Measurements from ENCODE around the gene CAMTA1.
"Not testable (repeated sequence)": the region's sequence is repeated elsewhere in the genome, so short reads cannot be mapped to it uniquely, and the experiment has no call there.

CAMTA1 gene

GRCh38 chr1:6799499-6799898 is 14.2 kb downstream of the CAMTA1 start:
- Histone ChIP-seq H3K9ac (ENCODE audit: low read length) (no peak overlapping the region), H3K4me3 (ENCODE audit: low read length) (no peak overlapping the region), H3K27ac (ENCODE audit: low read length) (no peak overlapping the region), H3K27me3 (ENCODE audit: control insufficient read depth, insufficient read depth, low read length) (no peaks in the 10 kb centered on the region), H3K36me3 (ENCODE audit: control insufficient read depth, low read depth, low read length) (peaks cover 3% of the 10 kb centered on the region), H3K9me3 (ENCODE audit: control insufficient read depth, low read depth, low read length) (no peaks in the 10 kb centered on the region), H3K4me1 (ENCODE audit: control insufficient read depth, low read depth, low read length) (no peaks in the 10 kb centered on the region)

GRCh38 chr1:6800745-6801144 is 15.5 kb downstream of the CAMTA1 start:
- Histone ChIP-seq H3K36me3 (ENCODE audit: control insufficient read depth, low read depth, low read length) (peaks cover under 1% of the 10 kb centered on the region), H3K27ac (ENCODE audit: low read length) (no peak overlapping the region), H3K27me3 (ENCODE audit: control insufficient read depth, insufficient read depth, low read length) (no peaks in the 10 kb centered on the region), H3K9me3 (ENCODE audit: control insufficient read depth, low read depth, low read length) (no peaks in the 10 kb centered on the region), H3K4me1 (ENCODE audit: control insufficient read depth, low read depth, low read length) (no peaks in the 10 kb centered on the region), H3K9ac (ENCODE audit: low read length) (no peak overlapping the region), H3K4me3 (ENCODE audit: low read length) (no peak overlapping the region)

DNA sequence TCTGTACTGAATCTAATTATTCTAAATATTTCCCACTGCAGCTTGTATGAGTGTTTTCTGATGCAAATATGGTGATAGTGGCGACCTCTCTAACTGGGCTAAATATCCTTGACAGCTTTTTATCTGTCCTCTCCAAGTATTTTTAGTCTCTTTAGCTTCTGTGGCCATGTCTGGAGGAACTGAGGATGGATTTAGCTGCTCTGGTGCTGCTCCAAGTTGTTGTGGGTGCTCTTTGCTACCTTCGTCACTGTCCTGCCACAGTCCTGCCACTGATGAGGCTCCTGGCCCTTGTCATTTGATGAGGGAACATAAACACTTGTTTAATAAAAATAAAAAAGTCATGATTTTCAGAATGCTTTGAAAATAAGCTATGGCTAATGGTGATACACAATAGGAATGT is 15.9 kb downstream of the CAMTA1 start:
- H3K27me3 ChIP-seq (ENCODE audit: control insufficient read depth, insufficient read depth, low read length) = no peaks in the 10 kb centered on the region
- no peaks in the 10 kb centered on the region for H3K36me3 ChIP-seq (ENCODE audit: control insufficient read depth, low read depth, low read length)
- no peak overlapping the region for H3K4me3 ChIP-seq (ENCODE audit: low read length)
- no peak overlapping the region for H3K9ac ChIP-seq (ENCODE audit: low read length)
- H3K27ac ChIP-seq (ENCODE audit: low read length) = no peak overlapping the region
- no peaks in the 10 kb centered on the region for H3K9me3 ChIP-seq (ENCODE audit: control insufficient read depth, low read depth, low read length)
- H3K4me1 ChIP-seq (ENCODE audit: control insufficient read depth, low read depth, low read length) = no peaks in the 10 kb centered on the region

GRCh38 chr1:6801966-6802365 is 16.7 kb downstream of the CAMTA1 start:
- Histone ChIP-seq H3K9me3 (ENCODE audit: control insufficient read depth, low read depth, low read length) (no peaks in the 10 kb centered on the region), H3K27ac (ENCODE audit: low read length) (no peak overlapping the region), H3K9ac (ENCODE audit: low read length) (no peak overlapping the region), H3K36me3 (ENCODE audit: control insufficient read depth, low read depth, low read length) (no peaks in the 10 kb centered on the region), H3K4me3 (ENCODE audit: low read length) (no peak overlapping the region), H3K27me3 (ENCODE audit: control insufficient read depth, insufficient read depth, low read length) (no peaks in the 10 kb centered on the region), H3K4me1 (ENCODE audit: control insufficient read depth, low read depth, low read length) (no peaks in the 10 kb centered on the region)

- H3K27ac ChIP-seq (ENCODE audit: low read length) = no peak overlapping the region
- no peaks in the 10 kb centered on the region for H3K4me1 ChIP-seq (ENCODE audit: control insufficient read depth, low read depth, low read length)
- no peak overlapping the region for H3K9ac ChIP-seq (ENCODE audit: low read length)
- no peaks in the 10 kb centered on the region for H3K27me3 ChIP-seq (ENCODE audit: control insufficient read depth, insufficient read depth, low read length)
- no peak overlapping the region for H3K4me3 ChIP-seq (ENCODE audit: low read length)
- no peaks in the 10 kb centered on the region for H3K36me3 ChIP-seq (ENCODE audit: control insufficient read depth, low read depth, low read length)
- H3K9me3 ChIP-seq (ENCODE audit: control insufficient read depth, low read depth, low read length) = no peaks in the 10 kb centered on the region
These were observed 17.2 kb downstream of the CAMTA1 start for GRCh38 chr1:6802454-6802853.

- no peaks in the 10 kb centered on the region for H3K36me3 ChIP-seq (ENCODE audit: control insufficient read depth, low read depth, low read length)
These were observed 17.6 kb downstream of the CAMTA1 start for GRCh38 chr1:6802893-6803292.

DNA sequence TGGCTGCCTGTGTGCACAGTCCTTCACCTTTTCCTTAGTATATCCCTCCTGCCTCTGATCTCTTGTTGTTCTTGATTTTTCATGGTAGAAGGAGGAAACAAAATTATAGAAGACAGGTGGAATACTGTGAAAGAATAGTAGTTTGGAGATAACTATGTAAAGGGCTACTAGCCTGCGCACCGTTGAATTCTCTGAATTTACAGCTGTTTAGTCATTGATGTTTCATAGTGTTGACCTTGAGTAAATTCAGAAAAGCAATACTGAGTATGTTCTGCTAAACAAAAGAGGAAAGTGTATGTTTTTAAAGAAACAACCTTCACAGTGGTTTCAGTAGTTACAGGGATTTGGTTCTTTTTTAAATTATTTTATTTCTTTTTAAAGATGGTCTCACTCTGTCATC is 18.1 kb downstream of the CAMTA1 start:
- no peak overlapping the region for H3K9ac ChIP-seq (ENCODE audit: low read length)
- no peaks in the 10 kb centered on the region for H3K36me3 ChIP-seq (ENCODE audit: control insufficient read depth, low read depth, low read length)
- no peaks in the 10 kb centered on the region for H3K27me3 ChIP-seq (ENCODE audit: control insufficient read depth, insufficient read depth, low read length)
- H3K4me3 ChIP-seq (ENCODE audit: low read length) = no peak overlapping the region
- H3K4me1 ChIP-seq (ENCODE audit: control insufficient read depth, low read depth, low read length) = no peaks in the 10 kb centered on the region
- no peaks in the 10 kb centered on the region for H3K9me3 ChIP-seq (ENCODE audit: control insufficient read depth, low read depth, low read length)
- H3K27ac ChIP-seq (ENCODE audit: low read length) = no peak overlapping the region

More at GRCh38 chr1:6802893-6803292, 17.6 kb downstream of the CAMTA1 start:
- Histone ChIP-seq H3K27me3 (ENCODE audit: control insufficient read depth, insufficient read depth, low read length) (no peaks in the 10 kb centered on the region), H3K4me1 (ENCODE audit: control insufficient read depth, low read depth, low read length) (no peaks in the 10 kb centered on the region), H3K27ac (ENCODE audit: low read length) (no peak overlapping the region), H3K4me3 (ENCODE audit: low read length) (no peak overlapping the region), H3K9me3 (ENCODE audit: control insufficient read depth, low read depth, low read length) (no peaks in the 10 kb centered on the region), H3K9ac (ENCODE audit: low read length) (no peak overlapping the region)

DNA sequence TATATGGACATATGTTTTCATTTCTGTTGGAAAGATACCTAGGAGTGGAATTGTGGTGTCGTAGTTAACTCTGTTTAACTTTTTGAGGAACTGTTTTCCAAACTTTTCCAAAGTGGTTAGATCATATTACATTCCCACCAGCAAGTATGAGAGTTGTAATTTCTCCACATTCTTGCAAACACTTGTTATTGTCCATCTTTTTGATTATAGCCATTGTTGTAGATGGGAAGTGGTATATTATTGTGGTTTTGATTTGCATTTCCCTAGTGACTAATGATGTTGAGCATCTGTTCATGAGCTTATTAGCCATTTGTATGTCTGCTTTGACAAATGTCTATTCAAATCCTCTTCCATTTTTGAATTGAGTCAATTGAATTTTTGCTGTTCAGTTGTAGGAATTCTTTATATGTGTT is 19.8 kb downstream of the CAMTA1 start:
- no peaks in the 10 kb centered on the region for H3K36me3 ChIP-seq (ENCODE audit: control insufficient read depth, low read depth, low read length)
- H3K27me3 ChIP-seq (ENCODE audit: control insufficient read depth, insufficient read depth, low read length) = no peaks in the 10 kb centered on the region
- H3K9me3 ChIP-seq (ENCODE audit: control insufficient read depth, low read depth, low read length) = no peaks in the 10 kb centered on the region
- no peak overlapping the region for H3K27ac ChIP-seq (ENCODE audit: low read length)
- no peak overlapping the region for H3K9ac ChIP-seq (ENCODE audit: low read length)
- H3K4me1 ChIP-seq (ENCODE audit: control insufficient read depth, low read depth, low read length) = no peaks in the 10 kb centered on the region
- no peak overlapping the region for H3K4me3 ChIP-seq (ENCODE audit: low read length)

GRCh38 chr1:6807782-6808181 is 22.5 kb downstream of the CAMTA1 start:
- H3K9me3 ChIP-seq (ENCODE audit: control insufficient read depth, low read depth, low read length) = no peaks in the 10 kb centered on the region

GRCh38 chr1:6809461-6809860 is 24.2 kb downstream of the CAMTA1 start:
- no peak overlapping the region for H3K4me3 ChIP-seq (ENCODE audit: low read length)
- H3K36me3 ChIP-seq (ENCODE audit: control insufficient read depth, low read depth, low read length) = no peaks in the 10 kb centered on the region
- no peaks in the 10 kb centered on the region for H3K27me3 ChIP-seq (ENCODE audit: control insufficient read depth, insufficient read depth, low read length)
- no peak overlapping the region for H3K9ac ChIP-seq (ENCODE audit: low read length)
- no peaks in the 10 kb centered on the region for H3K4me1 ChIP-seq (ENCODE audit: control insufficient read depth, low read depth, low read length)
- no peaks in the 10 kb centered on the region for H3K9me3 ChIP-seq (ENCODE audit: control insufficient read depth, low read depth, low read length)
- no peak overlapping the region for H3K27ac ChIP-seq (ENCODE audit: low read length)

More at GRCh38 chr1:6807782-6808181, 22.5 kb downstream of the CAMTA1 start:
- Histone ChIP-seq H3K27me3 (ENCODE audit: control insufficient read depth, insufficient read depth, low read length) (no peaks in the 10 kb centered on the region), H3K27ac (ENCODE audit: low read length) (no peak overlapping the region), H3K4me1 (ENCODE audit: control insufficient read depth, low read depth, low read length) (no peaks in the 10 kb centered on the region), H3K4me3 (ENCODE audit: low read length) (no peak overlapping the region), H3K36me3 (ENCODE audit: control insufficient read depth, low read depth, low read length) (no peaks in the 10 kb centered on the region), H3K9ac (ENCODE audit: low read length) (no peak overlapping the region)

DNA sequence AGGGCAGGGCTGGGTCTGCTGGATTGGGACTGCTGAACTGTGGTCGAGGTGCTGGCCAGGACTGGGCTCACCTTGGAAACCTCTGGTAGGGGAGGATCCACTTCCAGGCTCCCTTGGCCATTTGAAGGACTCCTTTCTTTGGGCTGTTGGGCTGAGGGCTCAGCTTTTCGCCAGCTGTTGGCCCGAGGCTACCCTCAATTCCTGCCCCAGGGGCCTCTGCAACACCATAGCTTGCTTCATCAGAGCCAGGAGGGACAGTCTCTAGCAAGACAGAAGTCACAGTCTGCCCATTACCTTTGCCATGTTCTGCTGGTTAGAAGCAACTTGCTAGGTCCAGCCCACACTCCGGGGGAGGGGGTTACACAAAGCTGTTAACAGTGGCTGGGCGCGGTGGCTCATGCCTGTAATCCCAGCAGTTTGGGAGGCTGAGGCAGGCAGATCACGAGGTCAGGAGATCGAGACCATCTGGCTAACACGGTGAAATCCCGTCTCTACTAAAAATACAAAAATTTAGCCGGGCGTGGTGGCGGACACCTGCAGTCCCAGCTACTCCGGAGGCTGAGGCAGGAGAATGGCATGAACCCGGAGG is 25.0 kb downstream of the CAMTA1 start:
- H3K9ac ChIP-seq (ENCODE audit: low read length); H3K9me3 ChIP-seq (ENCODE audit: control insufficient read depth, low read depth, low read length); H3K4me1 ChIP-seq (ENCODE audit: control insufficient read depth, low read depth, low read length); H3K27ac ChIP-seq (ENCODE audit: low read length); H3K4me3 ChIP-seq (ENCODE audit: low read length); H3K36me3 ChIP-seq (ENCODE audit: control insufficient read depth, low read depth, low read length); H3K27me3 ChIP-seq (ENCODE audit: control insufficient read depth, insufficient read depth, low read length): not testable (repeated sequence)

- Histone ChIP-seq H3K4me1 (ENCODE audit: control insufficient read depth, low read depth, low read length) (peaks cover 7% of the 10 kb centered on the region), H3K9me3 (ENCODE audit: control insufficient read depth, low read depth, low read length) (no peaks in the 10 kb centered on the region), H3K4me3 (ENCODE audit: low read length) (no peak overlapping the region), H3K27ac (ENCODE audit: low read length) (no peak overlapping the region), H3K36me3 (ENCODE audit: control insufficient read depth, low read depth, low read length) (no peaks in the 10 kb centered on the region), H3K9ac (ENCODE audit: low read length) (no peak overlapping the region), H3K27me3 (ENCODE audit: control insufficient read depth, insufficient read depth, low read length) (no peaks in the 10 kb centered on the region)
These were observed 26.3 kb downstream of the CAMTA1 start for GRCh38 chr1:6811583-6811982.
